A549 (cell line): Measurements from ENCODE around the gene ICAM3. TPM values are rescaled to one million over a fixed set of nuclear protein-coding genes. Genes with fewer than 3 reads are reported as not detected.

Experiments
- ATAC-seq, 2 experiments: fragments of 200-7000 bp in 1 of 2; fragments of >200 bp in 1 of 2; cut with Nextera tagmentation in 1 of 2; cut with Tn5 transposase in 1 of 2; 3 replicates each; pipeline versions ENCODE4 v1.8.0 to v1.9.1; 2018 to 2020; ENCODE audit warnings: mild to moderate bottlenecking in 1 of 2, moderate library complexity in 1 of 2
- CTCF ChIA-PET: fragments of 300-600 bp; sonication (Branson Sonifier 250); formaldehyde crosslinking; extraction: SDS; loops from one replicate; lab custom pipeline; 2021; ENCODE audit warnings: antibody characterized with exemption, inconsistent platforms; lab: Yijun Ruan, JAX
- POLR2A ChIA-PET: fragments of 350-600 bp; formaldehyde crosslinking; extraction: SDS; loops from one replicate; lab custom pipeline; 2021; ENCODE audit warnings: antibody characterized with exemption, inconsistent platforms; lab: Yijun Ruan, JAX
- DNase-seq, 2 experiments: peaks; one replicate each; pipeline versions ENCODE4 v3.0.0 to v3.0.0-alpha.2; 2011 to 2016; ENCODE audit warnings: low read depth in 1 of 2, low spot score in 1 of 2
- FAIRE-seq: peaks from 2 replicates; lab custom pipeline; 2011; peaks lifted over from hg19 to GRCh38; lab: Jason Lieb, UNC
- H3K27ac ChIP-seq, 2 experiments: fragments of >200 bp; sonication (Bioruptor Twin); formaldehyde crosslinking; 3 replicates each; pipeline ENCODE4 v1.5.1; 2016 to 2017
- H3K4me1 ChIP-seq: fragments of >200 bp; sonication (Bioruptor Twin); formaldehyde crosslinking; 3 replicates; pipeline ENCODE4 v1.6.1; 2016
- H3K4me2 ChIP-seq: fragments of >200 bp; sonication (Bioruptor Twin); formaldehyde crosslinking; 3 replicates; pipeline ENCODE4 v1.6.1; 2016
- H3K4me3 ChIP-seq: fragments of >200 bp; sonication (Bioruptor Twin); formaldehyde crosslinking; 3 replicates; pipeline ENCODE4 v1.5.1; 2016
- H3K9me3 ChIP-seq: fragments of >200 bp; sonication (Bioruptor Twin); formaldehyde crosslinking; 3 replicates; pipeline ENCODE4 v1.6.1; 2016
- BCL3 ChIP-seq: fragments of >200 bp; sonication (Bioruptor Twin); formaldehyde crosslinking; IDR thresholded peaks from 3 replicates; pipeline ENCODE4 v1.6.1; 2016
- CBX2 ChIP-seq: fragments of 200-600 bp; sonication (generic); IDR thresholded peaks from 2 replicates; pipeline ENCODE4 v1.6.1; 2016; ENCODE audit warnings: low read depth, mild to moderate bottlenecking, borderline replicate concordance
- CHD4 ChIP-seq: fragments of 200-600 bp; sonication (generic); IDR thresholded peaks from 2 replicates; pipeline ENCODE4 v1.6.1; 2016; ENCODE audit warnings: antibody characterized with exemption, mild to moderate bottlenecking, borderline replicate concordance
- E2F6 ChIP-seq: IDR thresholded peaks from 2 replicates; pipeline ENCODE4 v1.6.1; 2012; ENCODE audit warnings: low read depth, borderline replicate concordance
- EHF ChIP-seq: fragments of 250-450 bp; sonication (Bioruptor Pico); IDR thresholded peaks from 2 replicates; pipeline ENCODE4 v1.5.0; 2020; ENCODE audit warnings: mild to moderate bottlenecking
- EHMT2 ChIP-seq: fragments of 200-600 bp; sonication (generic); IDR thresholded peaks from 2 replicates; pipeline ENCODE4 v1.6.1; 2016; ENCODE audit warnings: antibody characterized with exemption, low read depth, mild to moderate bottlenecking, moderate library complexity
- ESRRA ChIP-seq: fragments of 150-350 bp; IDR thresholded peaks from 2 replicates; pipeline ENCODE4 v1.6.1; 2014; ENCODE audit warnings: mild to moderate bottlenecking, low read length, borderline replicate concordance
- FOSB ChIP-seq: fragments of 250-450 bp; sonication (Bioruptor Pico); IDR thresholded peaks from 2 replicates; pipeline ENCODE4 v1.5.0; 2020; ENCODE audit warnings: mild to moderate bottlenecking, moderate library complexity
- FOSL2 ChIP-seq, 2 experiments: fragments of 450-650 bp in 1 of 2; fragments of >200 bp in 1 of 2; sonication (Bioruptor Twin) in 1 of 2; formaldehyde crosslinking; IDR thresholded peaks; 2 replicates each; pipeline versions ENCODE4 v1.5.0 to v1.6.1; 2016 to 2020; ENCODE audit warnings: mild to moderate bottlenecking in 1 of 2, moderate library complexity in 1 of 2
- HDAC2 ChIP-seq: fragments of 200-600 bp; sonication (generic); IDR thresholded peaks from 2 replicates; pipeline ENCODE4 v1.6.1; 2016
- HEYL ChIP-seq: fragments of 250-450 bp; sonication (Bioruptor Pico); IDR thresholded peaks from 2 replicates; pipeline ENCODE4 v1.8.0; 2021; ENCODE audit warnings: mild to moderate bottlenecking, moderate library complexity
- HOXA7 ChIP-seq: fragments of 250-450 bp; sonication (Bioruptor Pico); IDR thresholded peaks from 2 replicates; pipeline ENCODE4 v1.5.0; 2020; ENCODE audit warnings: mild to moderate bottlenecking, moderate library complexity
- HOXB13 ChIP-seq: fragments of 250-450 bp; sonication (Bioruptor Pico); IDR thresholded peaks from 2 replicates; pipeline ENCODE4 v1.5.0; 2020; ENCODE audit warnings: low read depth, mild to moderate bottlenecking, moderate library complexity
- HOXB5 ChIP-seq: fragments of 250-450 bp; sonication (Bioruptor Pico); IDR thresholded peaks from 2 replicates; pipeline ENCODE4 v1.5.0; 2020; ENCODE audit warnings: mild to moderate bottlenecking, moderate library complexity
- JUN ChIP-seq, 2 experiments: fragments of >200 bp; sonication (Bioruptor Twin); formaldehyde crosslinking; IDR thresholded peaks; 2 replicates in 1 of 2; 3 replicates in 1 of 2; pipeline ENCODE4 v1.6.1; 2016 to 2017
- JUNB ChIP-seq: fragments of >200 bp; sonication (Bioruptor Twin); formaldehyde crosslinking; IDR thresholded peaks from 2 replicates; pipeline ENCODE4 v1.6.1; 2016
- MAX ChIP-seq: IDR thresholded peaks from 2 replicates; pipeline ENCODE4 v1.6.1; 2012
- MAZ ChIP-seq: fragments of 150-350 bp; IDR thresholded peaks from 2 replicates; pipeline ENCODE4 v1.6.1; 2014; ENCODE audit warnings: antibody characterized with exemption, low read depth, low read length, borderline replicate concordance
- NPAS2 ChIP-seq: fragments of 250-450 bp; sonication (Bioruptor Pico); IDR thresholded peaks from 2 replicates; pipeline ENCODE4 v1.8.0; 2022; ENCODE audit warnings: mild to moderate bottlenecking, moderate library complexity, borderline replicate concordance
- RCOR1 ChIP-seq: fragments of 150-350 bp; IDR thresholded peaks from 2 replicates; pipeline ENCODE4 v1.6.1; 2014; ENCODE audit warnings: antibody characterized with exemption, low read length, low read depth
- RNF2 ChIP-seq: fragments of 200-600 bp; sonication (generic); IDR thresholded peaks from 2 replicates; pipeline ENCODE4 v1.6.1; 2016; ENCODE audit warnings: low read depth, mild to moderate bottlenecking, antibody characterized with exemption, moderate library complexity, borderline replicate concordance
- SREBF2 ChIP-seq: fragments of 450-650 bp; IDR thresholded peaks from 2 replicates; pipeline ENCODE4 v1.6.1; 2014; ENCODE audit warnings: mild to moderate bottlenecking, moderate library complexity
- WGBS: methylation state at CpG from one replicate; pipeline ENCODE4 v1.1.6; 2017; ENCODE audit errors: missing lambda C conversion rate; 5-methylcytosine and 5-hydroxymethylcytosine counted together
- polyA plus RNA-seq, 4 experiments: library from polyadenylated mRNA; depleted of rRNA in 3 of 4; stranded (reverse); fragments of >200 nt; fragmentation: RNase III in 1 of 4; extraction: RNeasy Plus Mini Kit Qiagen cat#74134 plus additional on column Dnase treatment in 1 of 4; gene quantifications; 2 replicates in 3 of 4; 3 replicates in 1 of 4; pipeline ENCODE4 v1.2.3, GENCODE V29; 2011 to 2017
- TF ChIP-seq, protein P1 (sequence below): fragments of 250-450 bp; sonication (Bioruptor Pico); IDR thresholded peaks from 2 replicates; pipeline ENCODE4 v1.5.0; 2021; ENCODE audit warnings: mild to moderate bottlenecking, moderate library complexity, borderline replicate concordance

ICAM3 gene
- polyA plus RNA-seq, 2 of the 4 experiments (the other 2 are of a cell fraction), result 4.7 to 7.3 TPM

GRCh38 chr19:10327793-10328192, 11.6 kb downstream of the ICAM3 start (continued):
- TF ChIP-seq BCL3, result no peak
- TF ChIP-seq EHMT2, result no peak
- TF ChIP-seq, all 56 proteins: peak for 0

DNA sequence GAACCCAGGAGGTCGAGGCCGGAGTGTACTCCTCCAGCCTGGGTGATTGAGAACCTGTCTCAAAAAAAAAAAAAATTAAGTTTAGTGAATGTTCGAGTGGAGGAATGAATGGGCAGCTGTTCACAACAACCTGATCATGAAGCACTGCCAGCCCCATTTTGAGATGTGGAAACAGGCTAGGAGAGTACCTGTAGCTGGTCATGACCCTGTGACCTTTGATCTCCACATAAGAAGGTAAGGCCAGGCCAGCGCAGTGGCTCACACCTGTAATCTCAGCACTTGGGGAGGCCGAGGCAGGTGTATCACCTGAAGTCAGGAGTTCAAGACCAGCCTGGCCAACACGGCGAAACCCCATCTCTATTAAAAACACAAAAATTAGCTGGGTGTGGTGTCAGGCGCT, 13.7 kb downstream of the ICAM3 start:
- DNase-seq, result no peak
- no peaks in the 10 kb centered on the region for H3K4me1 ChIP-seq
- 90% methylated on average over 7 of the region's 8 CpGs for WGBS
- CTCF ChIA-PET, result interaction anchor here (1.3 kb wide), 1 partner anchor 67 kb away, joined by 6 read pairs; no protein-coding TSS in a partner anchor
- no peak overlapping the region for H3K4me3 ChIP-seq
- ATAC-seq, result no peak
- FAIRE-seq, result no peak
- TF ChIP-seq ESRRA, result no peak
- no peak for TF ChIP-seq HEYL (CRISPR knock-in tag)
- no peak for TF ChIP-seq HOXB13 (CRISPR knock-in tag)
- TF ChIP-seq EHF, result no peak
- no peak for TF ChIP-seq NPAS2 (CRISPR knock-in tag)
- no peak for TF ChIP-seq HDAC2
- no peak for TF ChIP-seq MAX
- TF ChIP-seq CBX2, result no peak
- no peak for TF ChIP-seq HOXA7 (CRISPR knock-in tag)
- TF ChIP-seq CHD4, result no peak
- no peak for TF ChIP-seq E2F6
- TF ChIP-seq EHMT2, result no peak
- no peak for TF ChIP-seq HOXB5 (CRISPR knock-in tag)
- no peak for TF ChIP-seq FOSL2 (IDR thresholded peaks at IDR 0.05)
- no peak for TF ChIP-seq FOSL2 (CRISPR knock-in tag; IDR thresholded peaks at IDR 0.05)
- H3K4me2 ChIP-seq, result no peak overlapping the region
- H3K27ac ChIP-seq, result no peak overlapping the region
- POLR2A ChIA-PET, result no interaction called here
- H3K9me3 ChIP-seq, result no peaks in the 10 kb centered on the region

DNA sequence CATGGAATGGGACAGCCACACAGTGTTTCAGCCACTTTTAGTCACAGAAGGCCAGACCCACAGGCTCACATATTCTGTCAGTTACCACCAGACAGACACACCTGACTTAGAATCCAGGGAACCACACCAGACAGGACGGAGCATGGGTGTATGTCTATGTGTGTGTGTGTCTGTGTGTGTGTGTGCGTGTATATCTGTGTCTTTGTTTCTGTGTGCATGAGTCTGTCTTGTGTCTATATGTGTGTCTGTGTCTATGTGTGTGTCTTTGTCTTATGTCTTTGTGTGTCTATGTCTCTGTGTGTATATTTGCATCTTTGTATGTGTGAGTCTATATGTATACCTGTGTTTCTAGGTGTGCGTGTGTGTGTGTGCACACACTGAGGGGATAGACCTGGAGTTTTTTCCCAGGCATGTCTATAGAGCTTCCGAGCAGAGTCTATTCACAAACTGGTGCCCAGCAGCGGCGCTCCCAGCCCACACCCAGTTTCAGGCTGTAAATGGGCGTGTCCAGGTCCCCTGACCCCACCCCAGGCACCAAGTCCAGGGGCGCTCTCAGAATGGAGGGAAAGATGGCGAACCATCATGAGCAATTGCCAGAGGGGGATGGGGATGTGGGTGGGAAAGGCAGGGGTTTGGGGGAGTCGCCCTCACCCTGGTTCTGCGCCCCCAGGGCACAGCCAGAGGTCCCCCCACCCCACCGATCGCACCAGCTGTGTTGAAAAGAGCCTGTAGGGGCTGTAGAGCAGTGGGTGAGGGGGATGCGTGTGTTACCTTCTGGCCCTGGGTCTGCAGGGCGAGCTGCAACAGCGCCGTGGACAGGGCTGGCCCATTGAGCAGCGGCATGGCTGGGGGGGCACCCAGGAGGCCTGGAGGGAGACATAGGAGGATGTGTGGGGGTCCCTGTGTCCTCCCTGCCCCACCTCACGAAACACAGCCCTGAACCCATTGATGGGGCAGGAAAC, 17.3 kb downstream of the ICAM3 start:
- CTCF ChIA-PET, result interaction anchor here (1.1 to 1.6 kb wide), 2 partner anchors 26 to 73 kb away, joined by 3 read pairs; no protein-coding TSS in a partner anchor
- POLR2A ChIA-PET, result interaction anchor here (1.3 kb wide), 1 partner anchor 11 kb away, joined by 4 read pairs; the partner anchor contains the start of gene RAVER1
- Histone ChIP-seq H3K4me1 (no peaks in the 10 kb centered on the region), H3K4me3 (no peak overlapping the region), H3K27ac (no peak overlapping the region), H3K9me3 (no peaks in the 10 kb centered on the region), H3K4me2 (no peak overlapping the region)
- FAIRE-seq, result no peak
- peak; percentile 7 to 30; a peak in 4 of 6 replicates for ATAC-seq
- DNase-seq, result no peak
- WGBS, result 95% methylated on average over 11 of the region's 19 CpGs
- no peak for TF ChIP-seq FOSB (CRISPR knock-in tag)

- H3K4me2 ChIP-seq, result no peak overlapping the region
- TF ChIP-seq SREBF2 (no peak), BCL3 (no peak), MAZ (no peak), RNF2 (no peak), JUNB (no peak), ESRRA (no peak), RCOR1 (no peak), FOSB (CRISPR knock-in tag) (no peak), HOXB13 (CRISPR knock-in tag) (no peak), EHMT2 (no peak), JUN (IDR thresholded peaks at IDR 0.05) (no peak)
- TF ChIP-seq, protein P1, sequence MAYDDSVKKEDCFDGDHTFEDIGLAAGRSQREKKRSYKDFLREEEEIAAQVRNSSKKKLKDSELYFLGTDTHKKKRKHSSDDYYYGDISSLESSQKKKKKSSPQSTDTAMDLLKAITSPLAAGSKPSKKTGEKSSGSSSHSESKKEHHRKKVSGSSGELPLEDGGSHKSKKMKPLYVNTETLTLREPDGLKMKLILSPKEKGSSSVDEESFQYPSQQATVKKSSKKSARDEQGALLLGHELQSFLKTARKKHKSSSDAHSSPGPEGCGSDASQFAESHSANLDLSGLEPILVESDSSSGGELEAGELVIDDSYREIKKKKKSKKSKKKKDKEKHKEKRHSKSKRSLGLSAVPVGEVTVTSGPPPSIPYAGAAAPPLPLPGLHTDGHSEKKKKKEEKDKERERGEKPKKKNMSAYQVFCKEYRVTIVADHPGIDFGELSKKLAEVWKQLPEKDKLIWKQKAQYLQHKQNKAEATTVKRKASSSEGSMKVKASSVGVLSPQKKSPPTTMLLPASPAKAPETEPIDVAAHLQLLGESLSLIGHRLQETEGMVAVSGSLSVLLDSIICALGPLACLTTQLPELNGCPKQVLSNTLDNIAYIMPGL (CRISPR knock-in tag), result no peak
- TF ChIP-seq, all 56 proteins: peak for 0
- H3K27ac ChIP-seq, result no peak overlapping the region
- H3K9me3 ChIP-seq, result no peaks in the 10 kb centered on the region
- ChIA-PET POLR2A (no interaction called here), CTCF (interaction anchor here (1.0 to 1.6 kb wide), 2 partner anchors 27 to 83 kb away, joined by 3 read pairs; no protein-coding TSS in a partner anchor)
- 100% methylated on average over 5 of the region's 11 CpGs for WGBS
- peaks cover 2% of the 10 kb centered on the region; the same call in 1 of the 3 replicates for H3K4me1 ChIP-seq
- ATAC-seq, result peak; percentile 11 to 19; a peak in 3 of 6 replicates
- FAIRE-seq, result no peak
- no peak overlapping the region for H3K4me3 ChIP-seq
- no peak for DNase-seq
Observed at GRCh38 chr19:10321417-10321797, 18.0 kb downstream of the ICAM3 start.
